OCI-LY7 (cell line): ENCODE measurements around the gene TAB2.

Experiments
- CTCF ChIP-seq: fragments of 200-600 bp; sonication (generic); conservative IDR thresholded peaks from 2 replicates; pipeline ENCODE4 v1.5.1; 2014; ENCODE audit warnings: mild to moderate bottlenecking, antibody characterized with exemption, low read length, moderate library complexity, mixed read lengths
- EZH2phosphoT487 ChIP-seq: fragments of 200-600 bp; sonication (generic); IDR thresholded peaks from 2 replicates; pipeline ENCODE4 v1.6.1; 2018; ENCODE audit warnings: low read depth, borderline replicate concordance, mild to moderate bottlenecking, mixed run types, antibody characterized with exemption, low read length, moderate library complexity, mixed read lengths

- no peak for TF ChIP-seq CTCF
- no peak for TF ChIP-seq EZH2phosphoT487
Measured at GRCh38 chr6:149305372-149305771, 12.1 kb upstream of the TAB2 start.
